Nephron (organoid): ENCODE measurements around the gene ZBTB20.
"Not testable (repeated sequence)": the region's sequence is repeated elsewhere in the genome, so short reads cannot be mapped to it uniquely, and the experiment has no call there.

Experiments
- H3K27ac Mint-ChIP-seq, 3 experiments: 2 replicates each; pipeline ENCODE4 v1.8.0; 2020; ENCODE audit warnings: mixed read lengths in 3 of 3, mild to moderate bottlenecking in 2 of 3, moderate library complexity in 1 of 3
- H3K27me3 Mint-ChIP-seq: 2 replicates; pipeline ENCODE4 v1.8.0; 2021; ENCODE audit warnings: low read depth, mild to moderate bottlenecking, moderate library complexity, mixed read lengths
- H3K36me3 Mint-ChIP-seq: 2 replicates; pipeline ENCODE4 v1.8.0; 2020; ENCODE audit warnings: low read depth, mixed read lengths
- H3K4me1 Mint-ChIP-seq: 2 replicates; pipeline ENCODE4 v1.8.0; 2020; ENCODE audit warnings: mixed read lengths
- H3K4me3 Mint-ChIP-seq, 3 experiments: 2 replicates each; pipeline ENCODE4 v1.8.0; 2020; ENCODE audit warnings: mild to moderate bottlenecking in 3 of 3, mixed read lengths in 3 of 3, moderate library complexity in 2 of 3
- H3K9me3 Mint-ChIP-seq: 2 replicates; pipeline ENCODE4 v1.8.0; 2020; ENCODE audit warnings: mixed read lengths
- CTCF ChIP-seq, 3 experiments: fragments of 200-600 bp; sonication (generic); IDR thresholded peaks; one replicate each; pipeline ENCODE4 v1.5.0; 2021; ENCODE audit warnings: antibody characterized with exemption in 3 of 3; ENCODE audit not compliant: unreplicated experiment in 3 of 3

ZBTB20 gene

GRCh38 chr3:115134648-115135347 is 12.3 kb downstream of the ZBTB20 start:
- Mint-ChIP-seq H3K4me1 (no peaks in the 10 kb centered on the region), H3K9me3 (peaks cover 5% of the 10 kb centered on the region), H3K36me3 (peaks cover 5% of the 10 kb centered on the region), H3K27me3 (no peaks in the 10 kb centered on the region), H3K27ac (no peak overlapping the region), H3K4me3 (no peak overlapping the region)
- no peak for TF ChIP-seq CTCF (IDR thresholded peaks at IDR 0.05; ENCODE audit: unreplicated experiment in 3 of 3)

- Mint-ChIP-seq H3K36me3 (peaks cover 5% of the 10 kb centered on the region), H3K9me3 (no peaks in the 10 kb centered on the region), H3K27me3 (peaks cover 3% of the 10 kb centered on the region), H3K4me3 (no peak overlapping the region), H3K4me1 (no peaks in the 10 kb centered on the region), H3K27ac (no peak overlapping the region)
- TF ChIP-seq CTCF (IDR thresholded peaks at IDR 0.05; ENCODE audit: unreplicated experiment in 3 of 3), result no peak
Measured at GRCh38 chr3:115127208-115127607, 19.9 kb downstream of the ZBTB20 start.

- H3K27ac Mint-ChIP-seq, result no peak overlapping the region
- H3K4me1 Mint-ChIP-seq, result no peaks in the 10 kb centered on the region
- H3K4me3 Mint-ChIP-seq, result no peak overlapping the region
- no peak for TF ChIP-seq CTCF (IDR thresholded peaks at IDR 0.05; ENCODE audit: unreplicated experiment in 3 of 3)
- no peaks in the 10 kb centered on the region for H3K27me3 Mint-ChIP-seq
- H3K36me3 Mint-ChIP-seq, result peaks cover 9% of the 10 kb centered on the region
- H3K9me3 Mint-ChIP-seq, result no peaks in the 10 kb centered on the region
Measured at GRCh38 chr3:115120597-115120996, 26.5 kb downstream of the ZBTB20 start.

- no peaks in the 10 kb centered on the region for H3K4me1 Mint-ChIP-seq
- no peak overlapping the region for H3K4me3 Mint-ChIP-seq
- H3K27ac Mint-ChIP-seq, result no peak overlapping the region
- no peaks in the 10 kb centered on the region for H3K27me3 Mint-ChIP-seq
- H3K36me3 Mint-ChIP-seq, result no peaks in the 10 kb centered on the region
- TF ChIP-seq CTCF (IDR thresholded peaks at IDR 0.05; ENCODE audit: unreplicated experiment in 3 of 3), result no peak
- no peaks in the 10 kb centered on the region for H3K9me3 Mint-ChIP-seq
Measured at GRCh38 chr3:115113367-115113766, 33.7 kb downstream of the ZBTB20 start.

GRCh38 chr3:115111632-115112031 is 35.5 kb downstream of the ZBTB20 start:
- Mint-ChIP-seq H3K27ac (no peak overlapping the region), H3K27me3 (no peaks in the 10 kb centered on the region), H3K4me3 (no peak overlapping the region), H3K9me3 (no peaks in the 10 kb centered on the region), H3K36me3 (peaks cover 4% of the 10 kb centered on the region), H3K4me1 (no peaks in the 10 kb centered on the region)
- no peak for TF ChIP-seq CTCF (IDR thresholded peaks at IDR 0.05; ENCODE audit: unreplicated experiment in 3 of 3)

GRCh38 chr3:115110830-115111229 is 36.3 kb downstream of the ZBTB20 start:
- no peak for TF ChIP-seq CTCF (IDR thresholded peaks at IDR 0.05; ENCODE audit: unreplicated experiment in 3 of 3)
- Mint-ChIP-seq H3K36me3 (peaks cover 4% of the 10 kb centered on the region), H3K27me3 (no peaks in the 10 kb centered on the region), H3K27ac (no peak overlapping the region), H3K4me1 (no peaks in the 10 kb centered on the region), H3K4me3 (no peak overlapping the region), H3K9me3 (no peaks in the 10 kb centered on the region)

GRCh38 chr3:115110066-115110465 is 37.0 kb downstream of the ZBTB20 start:
- H3K4me3 Mint-ChIP-seq, H3K36me3 Mint-ChIP-seq, H3K27me3 Mint-ChIP-seq, H3K27ac Mint-ChIP-seq, H3K9me3 Mint-ChIP-seq, H3K4me1 Mint-ChIP-seq: not testable (repeated sequence)
